K562 (cell line): ENCODE measurements around the gene SEPTIN1. TPM values are rescaled to one million over a fixed set of nuclear protein-coding genes. Genes with fewer than 3 reads are reported as not detected.

ENCODE experiments used
- ADNP ChIP-seq: fragments of 200-800 bp; sonication (Bioruptor generic); IDR thresholded peaks from 2 replicates; pipeline ENCODE4 v1.6.1; 2016; ENCODE audit warnings: missing genetic modification characterization, missing compliant biosample characterization
- C11orf30 ChIP-seq: fragments of 450-650 bp; IDR thresholded peaks from 2 replicates; pipeline ENCODE4 v1.6.1; 2016; ENCODE audit warnings: low read depth, mild to moderate bottlenecking
- HDAC2 ChIP-seq: fragments of 450-650 bp; IDR thresholded peaks from 2 replicates; pipeline ENCODE4 v1.6.1; 2016; ENCODE audit warnings: mild to moderate bottlenecking
- HDAC8 ChIP-seq: fragments of 450-650 bp; IDR thresholded peaks from 2 replicates; pipeline ENCODE4 v1.6.1; 2016; ENCODE audit warnings: mild to moderate bottlenecking, missing genetic modification characterization, moderate library complexity, missing compliant biosample characterization
- HNRNPUL1 ChIP-seq: fragments of 200-400 bp; formaldehyde crosslinking; IDR thresholded peaks from 2 replicates; pipeline ENCODE4 v1.6.1; 2017; ENCODE audit warnings: low read length
- KLF6 ChIP-seq: fragments of 250-450 bp; sonication (Bioruptor Pico); IDR thresholded peaks from 2 replicates; pipeline ENCODE4 v1.4.0; 2020; ENCODE audit warnings: mild to moderate bottlenecking, moderate library complexity, borderline replicate concordance
- SIN3A ChIP-seq, 2 experiments: fragments of 150-350 bp in 1 of 2; IDR thresholded peaks; 2 replicates each; pipeline ENCODE4 v1.6.1; 2011 to 2016; ENCODE audit warnings: borderline replicate concordance in 2 of 2, low read depth in 2 of 2, low read length in 2 of 2, mild to moderate bottlenecking in 2 of 2, moderate library complexity in 2 of 2; ENCODE audit not compliant: control insufficient read depth in 1 of 2
- SREBF1 ChIP-seq: fragments of 150-350 bp; IDR thresholded peaks from 2 replicates; pipeline ENCODE4 v1.6.1; 2014; ENCODE audit warnings: antibody characterized with exemption, low read depth, low read length, borderline replicate concordance
- ZKSCAN1 ChIP-seq: fragments of 150-350 bp; IDR thresholded peaks from 2 replicates; pipeline ENCODE4 v1.6.1; 2016; ENCODE audit warnings: low read depth, low read length
- ZKSCAN8 ChIP-seq: fragments of 200-800 bp; sonication (Bioruptor generic); IDR thresholded peaks from 2 replicates; pipeline ENCODE4 v1.6.1; 2016; ENCODE audit warnings: missing genetic modification characterization, missing compliant biosample characterization
- ZNF124 ChIP-seq: sonication (generic); formaldehyde crosslinking; IDR thresholded peaks from 2 replicates; pipeline ENCODE4 v1.8.1; 2022; ENCODE audit warnings: missing genetic modification reagents
- ZNF143 ChIP-seq: sonication (generic); formaldehyde crosslinking; IDR thresholded peaks from 2 replicates; pipeline ENCODE4 v1.9.0; 2022; ENCODE audit warnings: mild to moderate bottlenecking, missing genetic modification reagents
- polyA plus RNA-seq, 8 experiments: library from polyadenylated mRNA; depleted of rRNA in 4 of 8; stranded (reverse) in 5 of 8; unstranded in 3 of 8; fragments of >200 nt; fragmentation: Nextera tagmentation in 2 of 8; fragmentation: Illumina TruSeq in 1 of 8; extraction: Ambion mirVana in 2 of 8; extraction: Trizol in 1 of 8; gene quantifications; 2 replicates each; pipeline versions ENCODE4 v1.2.1 to v1.2.3, GENCODE V29; 2011 to 2014; ENCODE audit warnings: inconsistent platforms in 1 of 8, missing spikeins in 1 of 8
- total RNA-seq, 7 experiments: library from RNA; depleted of rRNA in 6 of 7; stranded (reverse); fragments of >200 nt in 6 of 7; fragmentation: Illumina TruSeq in 2 of 7; extraction: Trizol in 2 of 7; gene quantifications; 2 replicates each; pipeline versions ENCODE4 v1.2.1 to v1.2.3, GENCODE V29; 2011 to 2021; ENCODE audit warnings: low replicate concordance in 1 of 7
- TF ChIP-seq, protein P1 (sequence below): IDR thresholded peaks from 2 replicates; pipeline ENCODE4 v1.6.1; 2012; ENCODE audit warnings: low read depth, low read length, improper control_type of control experiment, borderline replicate concordance
- TF ChIP-seq, protein P2 (sequence below): fragments of 450-650 bp; IDR thresholded peaks from 2 replicates; pipeline ENCODE4 v1.6.1; 2014; ENCODE audit warnings: low read depth, mild to moderate bottlenecking, moderate library complexity, borderline replicate concordance
- TF ChIP-seq, protein P3 (sequence below): fragments of 450-650 bp; IDR thresholded peaks from 2 replicates; pipeline ENCODE4 v1.6.1; 2016

SEPTIN1 gene
- total and polyA plus RNA-seq, 9 of the 15 experiments (the other 6 are each of a cell fraction or from before 2014, with no cell fraction given): 0.23 to 5.6 (median 1.7) TPM; not detected in 1

DNA sequence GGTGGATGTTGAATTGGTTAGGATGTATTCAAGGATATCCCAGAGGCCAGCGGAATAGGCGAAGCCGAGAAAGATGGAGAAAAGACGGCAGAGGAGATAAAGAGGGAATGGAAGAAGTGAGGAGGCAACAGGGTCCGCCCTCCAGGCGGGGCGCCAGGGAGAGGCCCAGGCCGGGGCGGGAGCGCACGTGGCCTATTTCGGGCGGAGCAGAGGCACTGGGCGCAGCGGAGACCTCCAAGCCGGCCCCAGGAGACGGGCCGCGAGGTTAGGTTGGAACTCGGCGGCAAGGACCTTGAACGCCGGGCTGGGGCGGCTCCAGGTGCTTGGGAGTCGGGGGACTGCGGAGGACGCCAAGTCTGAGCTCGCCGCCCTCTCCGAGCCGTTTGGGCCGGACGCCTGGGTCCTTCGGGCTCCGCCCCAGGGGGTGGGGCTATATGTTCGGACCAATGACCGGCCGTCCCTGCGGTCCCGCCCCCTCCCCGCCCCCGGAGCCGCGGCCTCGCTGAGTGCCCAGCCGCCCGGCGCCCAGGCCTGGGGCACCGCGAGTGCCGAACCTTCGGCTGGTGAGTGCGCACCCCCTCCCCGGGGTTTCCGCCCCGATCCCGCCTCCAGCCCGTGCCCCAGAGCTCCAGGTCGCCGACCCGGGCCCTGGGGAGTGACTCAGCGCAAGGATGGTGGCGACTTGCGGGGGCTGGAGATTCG lies 24.9 kb upstream of the SEPTIN1 start, which contains the start of gene ZNF771 (continued):
- TF ChIP-seq, protein P1, sequence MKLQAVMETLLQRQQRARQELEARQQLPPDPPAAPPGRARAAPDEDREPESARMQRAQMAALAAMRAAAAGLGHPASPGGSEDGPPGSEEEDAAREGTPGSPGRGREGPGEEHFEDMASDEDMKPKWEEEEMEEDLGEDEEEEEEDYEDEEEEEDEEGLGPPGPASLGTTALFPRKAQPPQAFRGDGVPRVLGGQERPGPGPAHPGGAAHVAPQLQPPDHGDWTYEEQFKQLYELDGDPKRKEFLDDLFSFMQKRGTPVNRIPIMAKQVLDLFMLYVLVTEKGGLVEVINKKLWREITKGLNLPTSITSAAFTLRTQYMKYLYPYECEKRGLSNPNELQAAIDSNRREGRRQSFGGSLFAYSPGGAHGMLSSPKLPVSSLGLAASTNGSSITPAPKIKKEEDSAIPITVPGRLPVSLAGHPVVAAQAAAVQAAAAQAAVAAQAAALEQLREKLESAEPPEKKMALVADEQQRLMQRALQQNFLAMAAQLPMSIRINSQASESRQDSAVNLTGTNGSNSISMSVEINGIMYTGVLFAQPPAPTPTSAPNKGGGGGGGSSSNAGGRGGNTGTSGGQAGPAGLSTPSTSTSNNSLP: no peak
- TF ChIP-seq HDAC8 (tag): 0 out of 2 replicates have a peak, but pooled peaks have one; percentile 28
- TF ChIP-seq ZNF143 (CRISPR knock-in tag): 0 out of 2 replicates have a peak, but pooled peaks have one; percentile 18
- TF ChIP-seq SIN3A (IDR thresholded peaks at IDR 0.05; ENCODE audit: borderline replicate concordance in 2 of 2, control insufficient read depth in 1 of 2, low read depth in 2 of 2, low read length in 2 of 2): peak; percentile 79 to 85; a peak in 2 of 4 replicates
- peak; percentile 96 for TF ChIP-seq HDAC2
- TF ChIP-seq C11orf30: peak; percentile 79
- TF ChIP-seq ADNP (tag): no peak
- TF ChIP-seq HNRNPUL1: no peak
- TF ChIP-seq KLF6: peak; percentile 62
- no peak for TF ChIP-seq ZNF124 (CRISPR knock-in tag)
- no peak for TF ChIP-seq SREBF1
- TF ChIP-seq, protein P2, sequence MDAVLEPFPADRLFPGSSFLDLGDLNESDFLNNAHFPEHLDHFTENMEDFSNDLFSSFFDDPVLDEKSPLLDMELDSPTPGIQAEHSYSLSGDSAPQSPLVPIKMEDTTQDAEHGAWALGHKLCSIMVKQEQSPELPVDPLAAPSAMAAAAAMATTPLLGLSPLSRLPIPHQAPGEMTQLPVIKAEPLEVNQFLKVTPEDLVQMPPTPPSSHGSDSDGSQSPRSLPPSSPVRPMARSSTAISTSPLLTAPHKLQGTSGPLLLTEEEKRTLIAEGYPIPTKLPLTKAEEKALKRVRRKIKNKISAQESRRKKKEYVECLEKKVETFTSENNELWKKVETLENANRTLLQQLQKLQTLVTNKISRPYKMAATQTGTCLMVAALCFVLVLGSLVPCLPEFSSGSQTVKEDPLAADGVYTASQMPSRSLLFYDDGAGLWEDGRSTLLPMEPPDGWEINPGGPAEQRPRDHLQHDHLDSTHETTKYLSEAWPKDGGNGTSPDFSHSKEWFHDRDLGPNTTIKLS: no peak
- TF ChIP-seq ZKSCAN1: no peak
- no peak for TF ChIP-seq ZKSCAN8
- TF ChIP-seq, protein P3, sequence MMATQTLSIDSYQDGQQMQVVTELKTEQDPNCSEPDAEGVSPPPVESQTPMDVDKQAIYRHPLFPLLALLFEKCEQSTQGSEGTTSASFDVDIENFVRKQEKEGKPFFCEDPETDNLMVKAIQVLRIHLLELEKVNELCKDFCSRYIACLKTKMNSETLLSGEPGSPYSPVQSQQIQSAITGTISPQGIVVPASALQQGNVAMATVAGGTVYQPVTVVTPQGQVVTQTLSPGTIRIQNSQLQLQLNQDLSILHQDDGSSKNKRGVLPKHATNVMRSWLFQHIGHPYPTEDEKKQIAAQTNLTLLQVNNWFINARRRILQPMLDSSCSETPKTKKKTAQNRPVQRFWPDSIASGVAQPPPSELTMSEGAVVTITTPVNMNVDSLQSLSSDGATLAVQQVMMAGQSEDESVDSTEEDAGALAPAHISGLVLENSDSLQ: no peak
